Choroid plexus epithelial cell (primary cell): Measurements from ENCODE around the gene CHCHD6.

Experiments
- DNase-seq: peaks from one replicate; pipeline ENCODE4 v3.0.0-alpha.2; 2010; ENCODE audit warnings: low read depth
- H3K4me3 ChIP-seq: 2 replicates; pipeline ENCODE4 v1.5.1; 2011; ENCODE audit warnings: low read depth, mild to moderate bottlenecking, control low read depth, low read length, moderate library complexity
- TF ChIP-seq, protein P1 (sequence below): conservative IDR thresholded peaks from 2 replicates; pipeline ENCODE4 v1.5.1; 2011; ENCODE audit warnings: low read depth, mild to moderate bottlenecking, control low read depth, inconsistent platforms, low read length, moderate library complexity

CHCHD6 gene

GRCh38 chr3:126659915-126660886 is 43.8 kb upstream of the CHCHD6 start:
- peak; percentile 27 for DNase-seq
- no peak overlapping the region for H3K4me3 ChIP-seq
- TF ChIP-seq, protein P1, sequence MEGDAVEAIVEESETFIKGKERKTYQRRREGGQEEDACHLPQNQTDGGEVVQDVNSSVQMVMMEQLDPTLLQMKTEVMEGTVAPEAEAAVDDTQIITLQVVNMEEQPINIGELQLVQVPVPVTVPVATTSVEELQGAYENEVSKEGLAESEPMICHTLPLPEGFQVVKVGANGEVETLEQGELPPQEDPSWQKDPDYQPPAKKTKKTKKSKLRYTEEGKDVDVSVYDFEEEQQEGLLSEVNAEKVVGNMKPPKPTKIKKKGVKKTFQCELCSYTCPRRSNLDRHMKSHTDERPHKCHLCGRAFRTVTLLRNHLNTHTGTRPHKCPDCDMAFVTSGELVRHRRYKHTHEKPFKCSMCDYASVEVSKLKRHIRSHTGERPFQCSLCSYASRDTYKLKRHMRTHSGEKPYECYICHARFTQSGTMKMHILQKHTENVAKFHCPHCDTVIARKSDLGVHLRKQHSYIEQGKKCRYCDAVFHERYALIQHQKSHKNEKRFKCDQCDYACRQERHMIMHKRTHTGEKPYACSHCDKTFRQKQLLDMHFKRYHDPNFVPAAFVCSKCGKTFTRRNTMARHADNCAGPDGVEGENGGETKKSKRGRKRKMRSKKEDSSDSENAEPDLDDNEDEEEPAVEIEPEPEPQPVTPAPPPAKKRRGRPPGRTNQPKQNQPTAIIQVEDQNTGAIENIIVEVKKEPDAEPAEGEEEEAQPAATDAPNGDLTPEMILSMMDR: peak; percentile 45

- DNase-seq: no peak
- TF ChIP-seq, protein P1: no peak
- H3K4me3 ChIP-seq: no peak overlapping the region
Measured at GRCh38 chr3:126661532-126662364, 42.3 kb upstream of the CHCHD6 start.

GRCh38 chr3:126663257-126663656 is 40.8 kb upstream of the CHCHD6 start:
- TF ChIP-seq, protein P1: no peak
- DNase-seq: no peak
- no peak overlapping the region for H3K4me3 ChIP-seq

GRCh38 chr3:126663750-126664149 is 40.3 kb upstream of the CHCHD6 start:
- H3K4me3 ChIP-seq: no peak overlapping the region
- DNase-seq: no peak
- TF ChIP-seq, protein P1: no peak

DNA sequence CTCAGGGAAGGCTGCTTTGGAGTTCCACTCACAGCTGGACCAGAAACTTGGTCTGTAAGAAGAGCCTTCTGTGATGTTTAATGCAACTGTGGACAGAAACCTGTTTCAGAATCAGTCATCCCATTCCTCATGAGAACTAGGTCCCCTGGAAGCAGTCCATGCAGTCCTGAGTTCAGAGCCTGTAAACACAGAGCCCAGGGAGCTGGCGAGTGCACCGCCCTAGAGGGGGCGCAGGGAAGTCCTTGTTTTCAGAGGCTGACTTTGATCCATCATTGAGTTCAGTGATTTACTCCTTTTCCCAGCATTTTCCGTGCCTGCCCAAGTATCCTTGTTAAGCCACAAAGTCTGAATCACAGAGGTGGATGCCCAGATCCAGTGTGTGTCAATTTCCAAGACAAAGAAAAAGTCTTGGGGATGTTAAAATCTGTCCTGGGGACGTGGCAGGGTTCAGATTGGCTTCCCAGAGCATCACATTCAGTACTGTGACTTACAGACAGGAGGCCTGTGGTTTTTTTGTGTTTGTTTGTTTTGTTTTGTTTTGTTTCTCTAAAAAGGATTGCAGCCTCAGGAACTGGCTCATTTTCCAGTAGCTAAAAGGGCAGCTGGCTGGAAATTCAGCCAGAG is 39.3 kb upstream of the CHCHD6 start:
- H3K4me3 ChIP-seq: no peak overlapping the region
- TF ChIP-seq, protein P1: peak; percentile 35
- peak; percentile 20 for DNase-seq

DNA sequence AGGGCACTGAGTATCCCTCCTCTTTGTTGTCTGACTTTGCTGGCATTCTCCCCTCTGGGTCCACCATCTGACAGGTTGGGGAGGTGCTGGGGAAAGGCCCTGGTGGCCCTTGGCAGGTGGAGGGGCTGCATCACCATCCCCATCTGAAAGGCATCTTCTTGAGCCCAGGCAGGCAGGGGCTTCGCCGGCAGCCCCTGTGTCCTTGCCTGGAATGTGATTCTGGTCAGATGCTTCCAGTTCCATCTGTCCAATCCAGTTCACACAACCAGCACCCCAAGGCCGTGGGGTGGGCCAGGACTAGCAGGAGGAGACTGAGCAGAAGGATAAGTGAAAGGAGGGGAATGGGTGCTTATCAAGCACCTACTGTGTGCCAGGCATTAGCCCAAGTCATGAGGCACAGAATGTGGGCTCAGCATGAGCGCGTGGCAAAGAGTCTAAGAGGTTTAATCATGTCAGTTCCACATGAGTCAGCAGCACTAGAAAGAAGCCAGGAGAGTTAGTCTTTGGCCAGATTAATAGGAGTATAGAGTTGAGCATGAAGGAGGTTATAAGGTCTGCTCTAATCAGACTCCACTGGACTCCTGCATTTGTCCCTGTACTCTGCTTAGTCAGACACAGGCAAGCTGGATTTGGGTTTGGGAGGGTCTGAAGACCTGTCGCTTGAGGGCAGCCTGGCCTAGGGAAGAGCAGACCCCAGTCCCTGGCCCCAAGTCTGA is 38.7 kb upstream of the CHCHD6 start:
- no peak overlapping the region for H3K4me3 ChIP-seq
- DNase-seq: no peak
- TF ChIP-seq, protein P1: no peak
